IMR-90 (cell line): ENCODE results near the gene ITPR2.

Experiments
- CEBPB ChIP-seq: IDR thresholded peaks from 2 replicates; pipeline ENCODE4 v1.6.1; 2012; ENCODE audit warnings: low read depth, low read length, improper control_type of control experiment
- CTCF ChIP-seq: conservative IDR thresholded peaks from 2 replicates; pipeline ENCODE4 v1.5.1; 2012; ENCODE audit warnings: mild to moderate bottlenecking, low read depth, low read length, improper control_type of control experiment
- FOS ChIP-seq: fragments of 150-350 bp; IDR thresholded peaks from 2 replicates; pipeline ENCODE4 v1.6.1; 2016; ENCODE audit warnings: low read depth, low read length
- MAZ ChIP-seq: IDR thresholded peaks from 2 replicates; pipeline ENCODE4 v1.6.1; 2012; ENCODE audit warnings: low read depth, mild to moderate bottlenecking, low read length, improper control_type of control experiment, moderate library complexity, borderline replicate concordance
- MXI1 ChIP-seq: IDR thresholded peaks from 2 replicates; pipeline ENCODE4 v1.6.1; 2012; ENCODE audit warnings: low read depth, mild to moderate bottlenecking, low read length, moderate library complexity, borderline replicate concordance
- POLR2A ChIP-seq: IDR thresholded peaks from 2 replicates; pipeline ENCODE4 v1.6.1; 2012; ENCODE audit warnings: mild to moderate bottlenecking, low read depth, low read length
- RAD21 ChIP-seq: IDR thresholded peaks from 2 replicates; pipeline ENCODE4 v1.6.1; 2012; ENCODE audit warnings: low read length, improper control_type of control experiment
- RFX5 ChIP-seq: IDR thresholded peaks from 2 replicates; pipeline ENCODE4 v1.8.0; 2012; ENCODE audit warnings: low read depth, mild to moderate bottlenecking, low read length, moderate library complexity
- USF2 ChIP-seq: fragments of 150-350 bp; IDR thresholded peaks from 2 replicates; pipeline ENCODE4 v1.6.1; 2017; ENCODE audit warnings: mild to moderate bottlenecking, antibody characterized with exemption, low read length, low read depth

DNA sequence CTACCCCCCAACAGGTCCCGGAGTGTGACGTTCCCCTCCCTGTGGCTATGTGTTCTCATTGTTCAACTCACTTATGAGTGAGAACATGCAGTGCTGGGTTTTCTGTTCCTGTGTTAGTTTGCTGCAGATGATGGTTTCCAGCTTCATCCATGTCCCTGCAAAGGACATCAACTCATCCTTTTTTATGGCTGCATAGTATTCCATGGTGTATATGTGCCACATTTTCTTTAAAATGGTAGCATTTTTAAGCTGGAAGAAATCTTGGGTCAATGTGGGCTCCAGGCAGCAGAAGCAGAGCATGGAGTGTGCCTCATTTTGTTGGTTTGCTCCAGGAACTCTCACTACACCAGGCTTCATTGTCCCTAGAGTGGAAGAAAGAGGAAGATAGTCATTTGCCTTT lies 47.6 kb upstream of the ITPR2 start:
- TF ChIP-seq CTCF (no peak), CEBPB (no peak), RAD21 (no peak), POLR2A (no peak), MAZ (no peak), RFX5 (no peak), MXI1 (no peak), FOS (no peak), USF2 (no peak)
